HepG2 (cell line): ENCODE data around the gene QRICH2. TPM values are rescaled to one million over a fixed set of nuclear protein-coding genes. Genes with fewer than 3 reads are reported as not detected.

Source experiments
- ATF4 ChIP-seq, 2 experiments: fragments of 450-650 bp in 1 of 2; sonication (generic) in 1 of 2; formaldehyde crosslinking; IDR thresholded peaks; 2 replicates each; pipeline versions ENCODE4 v1.5.0 to v1.8.0; 2020 to 2022; ENCODE audit warnings: mild to moderate bottlenecking in 1 of 2, missing genetic modification reagents in 1 of 2
- ATM ChIP-seq: fragments of 450-650 bp; IDR thresholded peaks from 2 replicates; pipeline ENCODE4 v1.7.1; 2017; ENCODE audit warnings: mild to moderate bottlenecking, borderline replicate concordance
- BHLHE40 ChIP-seq: IDR thresholded peaks from 2 replicates; pipeline ENCODE4 v1.6.1; 2011; ENCODE audit warnings: low read length, improper control_type of control experiment
- DNMT1 ChIP-seq: sonication (generic); formaldehyde crosslinking; IDR thresholded peaks from 2 replicates; pipeline ENCODE4 v1.5.1; 2020; ENCODE audit warnings: mild to moderate bottlenecking, missing genetic modification reagents
- ERF ChIP-seq: IDR thresholded peaks from 2 replicates; pipeline ENCODE4 v1.6.1; 2018; ENCODE audit warnings: missing biosample characterization, missing genetic modification reagents
- GLI4 ChIP-seq: sonication (generic); formaldehyde crosslinking; IDR thresholded peaks from 2 replicates; pipeline ENCODE4 v1.5.1; 2020; ENCODE audit warnings: missing genetic modification reagents, mild to moderate bottlenecking, moderate library complexity, borderline replicate concordance
- HIVEP1 ChIP-seq: sonication (generic); formaldehyde crosslinking; IDR thresholded peaks from 2 replicates; pipeline ENCODE4 v1.4.0; 2020; ENCODE audit warnings: mild to moderate bottlenecking, missing genetic modification reagents
- MTA1 ChIP-seq: sonication (generic); formaldehyde crosslinking; IDR thresholded peaks from 2 replicates; pipeline ENCODE4 v1.4.0; 2020; ENCODE audit warnings: missing genetic modification reagents, mild to moderate bottlenecking, borderline replicate concordance
- NKX3-1 ChIP-seq: sonication (generic); formaldehyde crosslinking; IDR thresholded peaks from 2 replicates; pipeline ENCODE4 v1.5.0; 2020; ENCODE audit warnings: missing genetic modification reagents
- PRPF4 ChIP-seq: fragments of 200-400 bp; formaldehyde crosslinking; IDR thresholded peaks from 2 replicates; pipeline ENCODE4 v1.6.1; 2016; ENCODE audit warnings: low read length, low read depth; ENCODE audit not compliant: poor library complexity, severe bottlenecking
- SKIL ChIP-seq: sonication (generic); formaldehyde crosslinking; IDR thresholded peaks from 2 replicates; pipeline ENCODE4 v1.8.0; 2022; ENCODE audit warnings: missing genetic modification reagents, mild to moderate bottlenecking, moderate library complexity, borderline replicate concordance
- TSC22D2 ChIP-seq: sonication (generic); formaldehyde crosslinking; IDR thresholded peaks from 2 replicates; pipeline ENCODE4 v1.5.1; 2020; ENCODE audit warnings: missing genetic modification reagents, mild to moderate bottlenecking, borderline replicate concordance
- ZFP82 ChIP-seq: sonication (generic); formaldehyde crosslinking; IDR thresholded peaks from 2 replicates; pipeline ENCODE4 v1.5.1; 2020; ENCODE audit warnings: mild to moderate bottlenecking, missing genetic modification reagents, borderline replicate concordance
- ZMYM2 ChIP-seq: sonication (generic); formaldehyde crosslinking; IDR thresholded peaks from 2 replicates; pipeline ENCODE4 v1.8.0; 2022; ENCODE audit warnings: mild to moderate bottlenecking, missing genetic modification reagents
- ZNF124 ChIP-seq: sonication (generic); formaldehyde crosslinking; IDR thresholded peaks from 2 replicates; pipeline ENCODE4 v1.4.0; 2020; ENCODE audit warnings: missing genetic modification reagents
- ZNF260 ChIP-seq: sonication (generic); formaldehyde crosslinking; IDR thresholded peaks from 2 replicates; pipeline ENCODE4 v1.4.0; 2020; ENCODE audit warnings: missing genetic modification reagents, low read depth, mild to moderate bottlenecking, borderline replicate concordance
- ZNF274 ChIP-seq: sonication (generic); formaldehyde crosslinking; IDR thresholded peaks from 2 replicates; pipeline ENCODE4 v1.5.1; 2020; ENCODE audit warnings: mild to moderate bottlenecking, missing genetic modification reagents
- ZNF44 ChIP-seq: sonication (generic); formaldehyde crosslinking; IDR thresholded peaks from 2 replicates; pipeline ENCODE4 v1.5.1; 2020; ENCODE audit warnings: mild to moderate bottlenecking, missing genetic modification reagents
- ZNF441 ChIP-seq: sonication (generic); formaldehyde crosslinking; IDR thresholded peaks from 2 replicates; pipeline ENCODE4 v1.7.0; 2021; ENCODE audit warnings: missing genetic modification reagents, borderline replicate concordance
- ZNF501 ChIP-seq: sonication (generic); formaldehyde crosslinking; IDR thresholded peaks from 2 replicates; pipeline ENCODE4 v1.5.1; 2020; ENCODE audit warnings: mild to moderate bottlenecking, moderate library complexity, missing genetic modification reagents
- ZNF572 ChIP-seq: sonication (generic); formaldehyde crosslinking; IDR thresholded peaks from 2 replicates; pipeline ENCODE4 v1.5.1; 2020; ENCODE audit warnings: mild to moderate bottlenecking, missing genetic modification reagents
- ZNF678 ChIP-seq: sonication (generic); formaldehyde crosslinking; IDR thresholded peaks from 2 replicates; pipeline ENCODE4 v1.4.0; 2020; ENCODE audit warnings: mild to moderate bottlenecking, missing genetic modification reagents
- ZNF800 ChIP-seq: sonication (generic); formaldehyde crosslinking; IDR thresholded peaks from 2 replicates; pipeline ENCODE4 v1.4.0; 2020; ENCODE audit warnings: missing genetic modification reagents
- ZNF883 ChIP-seq: sonication (generic); formaldehyde crosslinking; IDR thresholded peaks from 2 replicates; pipeline ENCODE4 v1.5.1; 2020; ENCODE audit warnings: mild to moderate bottlenecking, missing genetic modification reagents; ENCODE audit errors: not compliant biosample characterization
- polyA plus RNA-seq, 8 experiments: library from polyadenylated mRNA; depleted of rRNA in 3 of 8; stranded (reverse) in 7 of 8; unstranded in 1 of 8; fragments of >200 nt; fragmentation: Illumina TruSeq in 4 of 8; extraction: Trizol in 4 of 8; gene quantifications; 2 replicates each; pipeline versions ENCODE4 v1.2.1 to v1.2.3, GENCODE V29; 2011 to 2016; ENCODE audit warnings: low read depth in 4 of 8, missing spikeins in 1 of 8, mixed read lengths in 1 of 8; ENCODE audit not compliant: insufficient read depth in 1 of 8
- total RNA-seq, 5 experiments: library from RNA; depleted of rRNA; stranded (reverse); fragments of >200 nt; fragmentation: Illumina TruSeq; extraction: Trizol; gene quantifications; 2 replicates each; pipeline ENCODE4 v1.2.3, GENCODE V29; 2016; ENCODE audit warnings: low read depth in 1 of 5
- TF ChIP-seq, protein P1 (sequence below): sonication (generic); formaldehyde crosslinking; IDR thresholded peaks from 2 replicates; pipeline ENCODE4 v1.4.0; 2020; ENCODE audit warnings: mild to moderate bottlenecking, missing genetic modification reagents

QRICH2 gene
- total and polyA plus RNA-seq, 2 of the 13 experiments (the other 11 are each of a cell fraction or from before 2014, with no cell fraction given), result 3.7 to 5.7 TPM

DNA sequence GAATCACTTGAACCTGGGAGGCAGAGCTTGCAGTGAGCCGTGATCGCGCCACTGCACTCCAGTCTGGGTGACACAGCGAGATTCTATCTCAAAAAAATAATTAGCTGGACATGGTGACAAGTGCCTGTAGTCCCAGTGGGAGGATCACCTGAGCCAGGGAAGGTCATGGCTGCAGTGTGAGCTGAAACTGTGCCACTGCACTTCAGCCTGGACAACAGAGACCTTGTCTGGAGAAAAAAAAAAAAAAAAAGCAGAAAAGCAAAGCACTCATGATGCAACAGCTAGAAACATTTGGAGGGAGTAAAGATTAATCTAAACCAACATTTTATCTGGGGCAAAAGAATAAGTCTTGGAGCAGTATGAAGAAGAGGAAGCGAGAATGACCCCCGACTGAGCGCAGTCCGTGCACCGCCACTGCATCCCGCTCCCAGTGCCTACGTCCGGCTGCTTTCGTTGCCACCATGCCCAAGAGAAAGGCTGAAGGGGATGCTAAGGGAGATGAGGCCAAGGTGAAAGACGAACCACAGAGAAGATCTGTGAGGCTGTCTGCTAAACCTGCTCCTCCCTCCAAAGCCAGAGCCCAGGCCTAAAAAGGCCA, 37.4 kb upstream of the QRICH2 start (continued):
- TF ChIP-seq MTA1, result 0 out of 2 replicates have a peak, but pooled peaks have one; percentile 48
- no peak for TF ChIP-seq ZNF678 (CRISPR knock-in tag)
- TF ChIP-seq ZNF572 (CRISPR knock-in tag), result no peak
- TF ChIP-seq ATF4 (CRISPR knock-in tag; IDR thresholded peaks at IDR 0.05), result peak; percentile 49 to 99; a peak in 3 of 4 replicates
- no peak for TF ChIP-seq DNMT1 (CRISPR knock-in tag)
- no peak for TF ChIP-seq TSC22D2 (CRISPR knock-in tag)
- peak; percentile 74 for TF ChIP-seq PRPF4
- no peak for TF ChIP-seq NKX3-1
- no peak for TF ChIP-seq ZNF274 (CRISPR knock-in tag)
- TF ChIP-seq ZNF441 (CRISPR knock-in tag), result no peak
- no peak for TF ChIP-seq BHLHE40
- TF ChIP-seq ERF (CRISPR knock-in tag), result peak; percentile 38; the same call in 1 of the 2 replicates
- no peak for TF ChIP-seq ZNF501 (CRISPR knock-in tag)
- TF ChIP-seq ZMYM2, result no peak
- 0 out of 2 replicates have a peak, but pooled peaks have one; percentile 44 for TF ChIP-seq ZNF800
- TF ChIP-seq HIVEP1, result no peak
- TF ChIP-seq GLI4 (CRISPR knock-in tag), result no peak
- TF ChIP-seq ZNF260 (CRISPR knock-in tag), result no peak
- no peak for TF ChIP-seq ZNF883 (CRISPR knock-in tag)
- TF ChIP-seq SKIL (CRISPR knock-in tag), result no peak
- TF ChIP-seq, protein P1, sequence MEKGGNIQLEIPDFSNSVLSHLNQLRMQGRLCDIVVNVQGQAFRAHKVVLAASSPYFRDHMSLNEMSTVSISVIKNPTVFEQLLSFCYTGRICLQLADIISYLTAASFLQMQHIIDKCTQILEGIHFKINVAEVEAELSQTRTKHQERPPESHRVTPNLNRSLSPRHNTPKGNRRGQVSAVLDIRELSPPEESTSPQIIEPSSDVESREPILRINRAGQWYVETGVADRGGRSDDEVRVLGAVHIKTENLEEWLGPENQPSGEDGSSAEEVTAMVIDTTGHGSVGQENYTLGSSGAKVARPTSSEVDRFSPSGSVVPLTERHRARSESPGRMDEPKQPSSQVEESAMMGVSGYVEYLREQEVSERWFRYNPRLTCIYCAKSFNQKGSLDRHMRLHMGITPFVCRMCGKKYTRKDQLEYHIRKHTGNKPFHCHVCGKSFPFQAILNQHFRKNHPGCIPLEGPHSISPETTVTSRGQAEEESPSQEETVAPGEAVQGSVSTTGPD (CRISPR knock-in tag), result no peak
- TF ChIP-seq ZFP82 (CRISPR knock-in tag), result no peak
- TF ChIP-seq ZNF124 (CRISPR knock-in tag), result no peak
- no peak for TF ChIP-seq ZNF44 (CRISPR knock-in tag)
- no peak for TF ChIP-seq ATM
